Smooth muscle cell (in vitro differentiated cells): Measurements from ENCODE around the gene PRKCD. TPM values are rescaled to one million over a fixed set of nuclear protein-coding genes. Genes with fewer than 3 reads are reported as not detected.

Experiments used
- DNase-seq: peaks from one replicate; lab custom pipeline; 2025; ENCODE audit not compliant: unreplicated experiment; lab: John Stamatoyannopoulos, UW
- H2AFZ ChIP-seq: fragments of 200-600 bp; sonication (generic); 2 replicates; pipeline ENCODE4 v1.6.0; 2016; ENCODE audit warnings: antibody characterized with exemption, low read depth, mild to moderate bottlenecking
- H3F3A ChIP-seq: fragments of 200-600 bp; sonication (generic); 2 replicates; pipeline ENCODE4 v1.6.0; 2017; ENCODE audit warnings: antibody characterized with exemption, low read depth
- H3K27ac ChIP-seq: fragments of 200-600 bp; sonication (generic); 2 replicates; pipeline ENCODE4 v1.5.1; 2016; ENCODE audit warnings: low read depth, mild to moderate bottlenecking
- H3K27me3 ChIP-seq: fragments of 200-600 bp; sonication (generic); 2 replicates; pipeline ENCODE4 v1.6.1; 2016; ENCODE audit warnings: low read depth, mild to moderate bottlenecking
- H3K36me3 ChIP-seq: fragments of 200-600 bp; sonication (generic); 2 replicates; pipeline ENCODE4 v1.5.1; 2016; ENCODE audit warnings: low read depth
- H3K4me1 ChIP-seq: fragments of 200-600 bp; sonication (generic); 2 replicates; pipeline ENCODE4 v1.5.1; 2016; ENCODE audit warnings: low read depth
- H3K4me2 ChIP-seq: fragments of 200-600 bp; sonication (generic); 2 replicates; pipeline ENCODE4 v1.6.0; 2016; ENCODE audit warnings: mild to moderate bottlenecking
- H3K4me3 ChIP-seq: fragments of 200-600 bp; sonication (generic); 2 replicates; pipeline ENCODE4 v1.5.1; 2016; ENCODE audit warnings: mild to moderate bottlenecking
- H3K79me2 ChIP-seq: fragments of 200-600 bp; sonication (generic); 2 replicates; pipeline ENCODE4 v1.6.0; 2016; ENCODE audit warnings: low read depth, mild to moderate bottlenecking
- H3K9ac ChIP-seq: fragments of 200-600 bp; sonication (generic); 2 replicates; pipeline ENCODE4 v1.6.0; 2016; ENCODE audit warnings: low read depth
- H3K9me3 ChIP-seq: fragments of 200-600 bp; sonication (generic); replicated peaks from 2 replicates; pipeline ENCODE4 v1.5.1; 2016; ENCODE audit warnings: low read depth
- H4K20me1 ChIP-seq: fragments of 200-600 bp; sonication (generic); 2 replicates; pipeline ENCODE4 v1.6.0; 2016; ENCODE audit warnings: low read depth
- WGBS: methylation state at CpG from one replicate; pipeline ENCODE4 v1.1.7; 2016; ENCODE audit warnings: low lambda C conversion rate; 5-methylcytosine and 5-hydroxymethylcytosine counted together
- polyA plus RNA-seq: library from polyadenylated mRNA; unstranded; fragments of >200 nt; fragmentation: Nextera tagmentation; extraction: Ambion mirVana; gene quantifications from 2 replicates; pipeline ENCODE4 v1.2.1, GENCODE V29; 2016
- total RNA-seq: library from RNA; depleted of rRNA; stranded (reverse); fragments of >200 nt; gene quantifications from 2 replicates; pipeline ENCODE4 v1.2.3, GENCODE V29; 2014
- TF ChIP-seq, protein P1 (sequence below): fragments of 200-600 bp; sonication (generic); IDR thresholded peaks from 2 replicates; pipeline ENCODE4 v1.5.1; 2017; ENCODE audit warnings: borderline replicate concordance, mild to moderate bottlenecking, antibody characterized with exemption; ENCODE audit not compliant: insufficient read depth, poor library complexity, severe bottlenecking

The PRKCD gene
- total and polyA plus RNA-seq, 2 experiments from 2014 or later: 6.1 to 22.5 TPM

DNA sequence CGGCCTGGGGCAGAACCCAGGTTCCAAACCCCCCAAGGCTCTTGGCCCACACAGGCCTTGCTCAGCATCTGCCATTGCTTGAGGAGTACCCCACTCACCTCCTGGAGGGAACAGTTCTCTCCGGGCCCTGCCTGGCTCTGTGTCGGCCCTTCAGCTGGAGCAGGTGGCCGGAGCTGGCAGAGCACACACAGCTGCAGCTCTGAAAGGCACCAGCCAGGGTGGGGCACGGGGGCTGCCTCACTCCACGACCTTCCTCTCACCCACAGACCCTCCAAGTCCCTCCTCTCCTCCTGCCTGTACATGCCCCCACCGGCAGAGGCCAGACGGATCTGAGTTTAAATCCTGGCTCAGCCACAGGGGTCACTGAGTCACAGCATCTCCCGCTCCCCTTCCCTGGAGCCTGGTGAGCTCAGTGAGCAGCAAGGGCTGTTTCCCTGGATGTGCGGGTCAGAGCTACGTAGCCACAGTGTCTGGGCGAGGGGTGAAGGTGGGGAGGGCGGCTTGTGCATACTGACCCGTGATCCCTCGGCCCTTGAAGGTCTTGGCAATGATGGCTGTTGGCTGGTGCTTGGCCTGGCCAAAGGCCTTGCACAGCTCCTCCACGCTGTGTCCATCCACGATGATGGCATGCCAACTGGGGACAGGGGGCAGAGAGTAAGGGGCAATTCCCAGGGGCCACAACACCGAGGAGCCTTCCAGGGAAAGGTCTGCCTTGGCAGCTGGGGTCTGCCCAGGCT lies 71.8 kb downstream of the PRKCD start:
- peaks cover 4% of the 10 kb centered on the region for H3K4me1 ChIP-seq
- H3K9me3 ChIP-seq: no peaks in the 10 kb centered on the region
- H3K4me3 ChIP-seq: no peak overlapping the region
- H3F3A ChIP-seq: peaks cover 8% of the 10 kb centered on the region
- no peak overlapping the region for H3K4me2 ChIP-seq
- H2AFZ ChIP-seq: no peak overlapping the region
- no peak overlapping the region for H3K9ac ChIP-seq
- WGBS: 94% methylated on average over 17 of the region's 18 CpGs
- TF ChIP-seq, protein P1, sequence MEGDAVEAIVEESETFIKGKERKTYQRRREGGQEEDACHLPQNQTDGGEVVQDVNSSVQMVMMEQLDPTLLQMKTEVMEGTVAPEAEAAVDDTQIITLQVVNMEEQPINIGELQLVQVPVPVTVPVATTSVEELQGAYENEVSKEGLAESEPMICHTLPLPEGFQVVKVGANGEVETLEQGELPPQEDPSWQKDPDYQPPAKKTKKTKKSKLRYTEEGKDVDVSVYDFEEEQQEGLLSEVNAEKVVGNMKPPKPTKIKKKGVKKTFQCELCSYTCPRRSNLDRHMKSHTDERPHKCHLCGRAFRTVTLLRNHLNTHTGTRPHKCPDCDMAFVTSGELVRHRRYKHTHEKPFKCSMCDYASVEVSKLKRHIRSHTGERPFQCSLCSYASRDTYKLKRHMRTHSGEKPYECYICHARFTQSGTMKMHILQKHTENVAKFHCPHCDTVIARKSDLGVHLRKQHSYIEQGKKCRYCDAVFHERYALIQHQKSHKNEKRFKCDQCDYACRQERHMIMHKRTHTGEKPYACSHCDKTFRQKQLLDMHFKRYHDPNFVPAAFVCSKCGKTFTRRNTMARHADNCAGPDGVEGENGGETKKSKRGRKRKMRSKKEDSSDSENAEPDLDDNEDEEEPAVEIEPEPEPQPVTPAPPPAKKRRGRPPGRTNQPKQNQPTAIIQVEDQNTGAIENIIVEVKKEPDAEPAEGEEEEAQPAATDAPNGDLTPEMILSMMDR: no peak
- H3K27ac ChIP-seq: no peak overlapping the region
- no peaks in the 10 kb centered on the region for H3K36me3 ChIP-seq
- H3K79me2 ChIP-seq: peaks cover 7% of the 10 kb centered on the region
- H4K20me1 ChIP-seq: no peaks in the 10 kb centered on the region
- H3K27me3 ChIP-seq: no peaks in the 10 kb centered on the region
- no peak for DNase-seq

DNA sequence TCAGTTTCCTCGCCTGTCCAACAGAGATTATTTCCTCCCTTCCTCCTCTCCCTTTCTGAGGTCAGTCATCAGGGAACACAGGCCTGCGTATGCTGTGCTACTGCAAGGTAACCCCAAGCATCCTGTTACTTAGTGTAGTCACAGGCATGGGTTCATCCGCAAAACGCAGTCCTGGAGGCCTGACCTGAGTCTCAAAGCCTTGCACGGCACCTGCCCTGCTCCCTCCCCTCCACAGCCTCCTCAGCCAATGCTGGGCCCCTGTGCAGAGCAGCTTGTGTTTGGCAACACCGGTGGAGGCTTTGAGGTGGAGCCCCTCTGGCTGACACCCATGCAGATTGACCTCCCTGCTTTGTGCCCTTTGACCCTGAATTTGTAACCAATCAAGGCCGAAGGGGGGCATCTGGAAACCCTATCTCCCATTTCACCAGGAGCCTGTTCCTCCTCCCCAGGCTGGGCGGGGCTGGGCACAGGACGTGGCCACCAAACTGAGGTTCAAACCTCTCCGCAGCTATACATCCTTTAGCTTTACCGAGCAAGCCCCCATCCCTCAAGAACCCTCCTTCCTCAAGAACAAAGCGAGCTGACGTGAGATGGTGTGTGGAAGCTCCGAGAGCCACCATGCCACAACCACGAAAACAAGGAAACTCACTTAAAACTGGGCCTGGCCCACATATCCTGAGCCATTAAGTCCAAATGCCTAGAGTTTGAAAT lies 73.3 kb downstream of the PRKCD start:
- no peaks in the 10 kb centered on the region for H3K9me3 ChIP-seq
- H3F3A ChIP-seq: peaks cover 14% of the 10 kb centered on the region
- TF ChIP-seq, protein P1: no peak
- H3K4me3 ChIP-seq: no peak overlapping the region
- H3K4me2 ChIP-seq: no peak overlapping the region
- no peaks in the 10 kb centered on the region for H3K36me3 ChIP-seq
- H2AFZ ChIP-seq: no peak overlapping the region
- peaks cover 7% of the 10 kb centered on the region for H3K79me2 ChIP-seq
- H3K4me1 ChIP-seq: peaks cover 7% of the 10 kb centered on the region
- no peak for DNase-seq
- H3K27ac ChIP-seq: no peak overlapping the region
- no peak overlapping the region for H3K9ac ChIP-seq
- 91% methylated on average over 15 of the region's 15 CpGs for WGBS
- no peaks in the 10 kb centered on the region for H4K20me1 ChIP-seq
- no peaks in the 10 kb centered on the region for H3K27me3 ChIP-seq

GRCh38 chr3:53234841-53235232 lies 73.8 kb downstream of the PRKCD start:
- H3K27ac ChIP-seq: no peak overlapping the region
- H3K79me2 ChIP-seq: peaks cover 7% of the 10 kb centered on the region

More at GRCh38 chr3:53234841-53235232, 73.8 kb downstream of the PRKCD start:
- H3K27me3 ChIP-seq: no peaks in the 10 kb centered on the region
- DNase-seq: no peak
- peaks cover 16% of the 10 kb centered on the region for H3F3A ChIP-seq
- peaks cover under 1% of the 10 kb centered on the region for H4K20me1 ChIP-seq
- no peaks in the 10 kb centered on the region for H3K36me3 ChIP-seq
- H3K4me1 ChIP-seq: peaks cover 7% of the 10 kb centered on the region
- H3K9ac ChIP-seq: no peak overlapping the region
- TF ChIP-seq, protein P1: no peak
- 96% methylated on average over 10 of the region's 10 CpGs for WGBS
- no peaks in the 10 kb centered on the region for H3K9me3 ChIP-seq
- no peak overlapping the region for H3K4me2 ChIP-seq
- H2AFZ ChIP-seq: no peak overlapping the region
- no peak overlapping the region for H3K4me3 ChIP-seq
